Panc1 (cell line): ENCODE data around the gene VSNL1.

Source experiments
- CTCF ChIP-seq: fragments of 450-650 bp; IDR thresholded peaks from 2 replicates; pipeline ENCODE4 v1.5.1; 2017; ENCODE audit warnings: mild to moderate bottlenecking
- POLR2AphosphoS5 ChIP-seq: IDR thresholded peaks from 2 replicates; pipeline ENCODE4 v1.6.1; 2012; ENCODE audit warnings: mild to moderate bottlenecking, low read depth, low read length, moderate library complexity
- REST ChIP-seq, 2 experiments: IDR thresholded peaks; 2 replicates each; pipeline ENCODE4 v1.6.1; 2011 to 2012; ENCODE audit warnings: low read depth in 2 of 2, control low read depth in 1 of 2, low read length in 1 of 2, mild to moderate bottlenecking in 1 of 2, moderate library complexity in 1 of 2; ENCODE audit not compliant: insufficient read depth in 1 of 2
- SIN3A ChIP-seq: IDR thresholded peaks from 2 replicates; pipeline ENCODE4 v1.6.1; 2012; ENCODE audit warnings: low read depth, mild to moderate bottlenecking, low read length, moderate library complexity, borderline replicate concordance; ENCODE audit not compliant: insufficient read depth

GRCh38 chr2:17542471-17542870 is 2.0 kb downstream of the VSNL1 start:
- TF ChIP-seq CTCF (no peak), REST (IDR thresholded peaks at IDR 0.05; ENCODE audit: insufficient read depth in 1 of 2, low read depth in 2 of 2, low read length in 1 of 2) (no peak), POLR2AphosphoS5 (no peak), SIN3A (no peak)
